Measurements from ENCODE around the gene ZP4.
"Not testable (repeated sequence)": the region's sequence is repeated elsewhere in the genome, so short reads cannot be mapped to it uniquely, and the experiment has no call there.

ZP4 gene

GRCh38 chr1:237877631-237878030 lies 13.1 kb downstream of the ZP4 start:
- no peak for DNase-seq (ENCODE audit: low read depth in 2 of 2)

DNA sequence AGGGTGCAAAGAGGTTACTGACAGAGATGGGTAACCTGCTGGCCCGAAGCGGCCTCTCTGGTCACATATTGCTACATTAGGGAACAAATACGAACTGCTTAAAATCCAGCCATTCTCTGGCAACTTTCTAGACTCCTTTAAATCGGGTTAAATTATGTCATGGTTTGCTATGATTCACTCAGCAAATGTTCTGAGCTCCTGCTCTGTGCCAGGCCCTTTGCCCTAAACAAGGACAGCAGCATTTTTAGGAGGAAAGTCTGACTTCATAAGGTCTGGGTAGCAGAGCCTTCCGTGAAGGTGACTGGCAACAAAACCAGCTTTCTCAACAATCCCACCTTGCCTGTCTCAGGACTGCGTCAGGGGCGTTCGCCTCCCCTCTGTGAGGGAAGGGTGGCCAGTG lies 15.4 kb downstream of the ZP4 start:
- no peak for DNase-seq (ENCODE audit: low read depth in 2 of 2)

- no peak for DNase-seq (ENCODE audit: low read depth in 2 of 2)
Measured at GRCh38 chr1:237873487-237874211, 17.1 kb downstream of the ZP4 start.

- DNase-seq (ENCODE audit: low read depth in 2 of 2), result no peak
Measured at GRCh38 chr1:237868817-237869600, 21.7 kb downstream of the ZP4 start.

- no peak for DNase-seq (ENCODE audit: low read depth in 2 of 2)
Measured at GRCh38 chr1:237867380-237867888, 23.3 kb downstream of the ZP4 start.

DNA sequence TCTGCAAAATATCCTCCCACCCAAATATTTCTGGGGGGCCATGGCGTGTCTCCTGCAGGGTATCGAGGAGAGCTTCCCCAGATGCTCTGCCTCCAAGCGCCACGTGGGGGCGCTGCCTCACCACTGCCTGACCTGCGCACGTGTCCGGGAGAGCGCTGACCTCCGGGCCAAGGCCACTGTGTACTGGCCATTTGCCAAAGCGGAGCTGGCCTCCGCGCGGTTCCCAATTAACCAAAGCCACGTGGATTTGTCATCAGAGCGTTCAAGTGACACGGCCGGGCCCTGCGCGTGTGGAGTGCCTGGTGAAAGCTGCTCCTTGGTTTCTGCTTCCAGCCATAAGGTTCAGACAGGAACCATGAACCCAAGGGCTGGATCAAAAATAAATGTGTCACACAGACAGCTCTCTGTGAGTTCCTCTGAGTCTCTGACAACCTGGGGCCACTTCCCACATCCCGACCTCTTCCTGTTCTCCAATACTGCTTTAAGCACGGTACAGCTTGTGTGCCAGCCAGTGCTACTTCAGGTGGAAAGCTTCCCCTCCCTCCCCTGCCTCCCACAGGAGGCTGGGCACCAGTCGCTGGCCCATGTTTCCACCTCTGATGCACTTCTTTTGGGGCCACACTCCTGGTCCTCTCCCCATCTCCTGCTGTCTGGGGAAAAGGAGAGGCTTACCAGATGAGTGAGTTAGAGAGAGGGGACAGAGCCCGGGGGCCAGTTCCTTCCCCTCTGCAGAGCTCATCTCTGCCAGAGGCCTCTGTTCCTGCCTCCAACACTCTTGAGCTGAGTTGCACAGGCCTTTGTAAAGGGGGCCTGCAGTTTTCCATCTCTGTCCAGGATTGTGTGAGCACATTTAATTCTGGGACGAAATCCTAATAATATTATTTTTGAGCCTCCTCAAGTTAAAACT lies 26.1 kb downstream of the ZP4 start:
- DNase-seq (ENCODE audit: low read depth in 2 of 2), result no peak

GRCh38 chr1:237863234-237863633 lies 27.5 kb downstream of the ZP4 start:
- DNase-seq (ENCODE audit: low read depth in 2 of 2), result no peak

- no peak for DNase-seq (ENCODE audit: low read depth in 2 of 2)
Measured at GRCh38 chr1:237861944-237862343, 28.8 kb downstream of the ZP4 start.

DNA sequence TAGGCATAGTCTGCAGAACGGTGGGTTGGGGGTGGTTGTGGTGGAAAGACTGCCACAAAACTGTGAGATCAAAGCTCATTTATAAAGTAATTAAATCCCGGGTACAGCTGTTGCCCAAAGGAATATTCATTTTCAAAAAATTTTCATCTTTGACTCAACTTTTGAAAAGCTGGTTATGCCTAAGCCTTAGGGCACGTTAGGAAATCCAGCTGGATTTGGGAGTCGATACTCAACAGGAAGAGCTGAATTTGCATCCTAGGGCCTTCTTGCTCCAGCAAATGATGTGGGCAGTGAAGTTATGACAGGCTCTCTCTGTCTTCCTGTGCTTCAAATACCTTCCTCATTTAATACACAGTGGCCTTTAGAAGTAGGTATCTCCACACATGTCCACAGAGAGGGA lies 31.7 kb downstream of the ZP4 start:
- no peak for DNase-seq (ENCODE audit: low read depth in 2 of 2)

DNA sequence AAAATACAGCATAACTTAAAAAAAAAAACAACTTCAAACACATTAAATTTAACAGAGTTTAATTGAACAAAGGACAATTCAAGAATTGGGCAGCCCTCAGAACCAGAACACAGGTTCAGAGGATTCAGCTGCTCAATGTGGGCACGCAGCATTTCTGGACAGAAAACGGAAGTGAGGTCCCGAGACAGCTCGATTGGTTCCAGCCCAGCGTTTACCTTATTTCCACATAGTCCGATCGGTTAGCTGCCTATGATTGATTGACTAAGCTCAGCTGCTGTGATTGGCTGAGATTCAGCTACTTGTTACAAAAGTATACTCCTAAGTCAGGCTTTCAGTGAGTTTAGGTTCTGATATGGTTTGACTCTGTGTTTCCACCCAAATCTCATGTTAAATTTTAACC lies 33.3 kb downstream of the ZP4 start:
- DNase-seq (ENCODE audit: low read depth in 2 of 2), result no peak

GRCh38 chr1:237852342-237852741 lies 38.4 kb downstream of the ZP4 start:
- DNase-seq (ENCODE audit: low read depth in 2 of 2), result no peak

DNA sequence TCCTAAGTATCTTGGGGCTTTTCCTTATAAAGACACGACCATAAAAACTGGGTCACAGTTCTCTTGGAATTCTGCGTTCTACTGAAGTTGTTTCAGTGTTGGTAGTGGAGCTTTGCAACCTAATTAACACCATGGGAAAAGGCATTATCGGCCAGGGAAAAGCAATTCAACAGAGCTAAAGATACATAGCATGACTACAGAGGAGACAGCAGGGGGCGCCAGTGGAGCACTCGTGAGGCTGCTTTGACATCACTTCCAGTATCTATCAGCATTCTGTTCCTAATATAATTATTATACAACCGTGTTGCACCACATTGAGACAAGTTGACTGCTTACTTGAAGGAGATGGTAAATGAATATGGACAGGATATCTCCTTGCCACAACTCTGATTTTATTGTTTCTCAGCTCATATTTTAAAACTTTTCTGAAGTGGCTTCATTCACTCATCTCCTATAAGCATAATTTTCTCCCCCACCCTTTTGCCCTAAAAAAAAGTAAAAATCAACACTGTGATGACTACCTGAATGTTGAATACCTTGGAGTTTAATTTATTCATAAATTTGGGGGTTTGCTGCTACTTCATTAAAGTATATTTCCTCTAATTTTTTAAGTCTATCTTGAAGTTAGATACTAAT lies 39.4 kb downstream of the ZP4 start:
- no peak for DNase-seq (ENCODE audit: low read depth in 2 of 2)

DNA sequence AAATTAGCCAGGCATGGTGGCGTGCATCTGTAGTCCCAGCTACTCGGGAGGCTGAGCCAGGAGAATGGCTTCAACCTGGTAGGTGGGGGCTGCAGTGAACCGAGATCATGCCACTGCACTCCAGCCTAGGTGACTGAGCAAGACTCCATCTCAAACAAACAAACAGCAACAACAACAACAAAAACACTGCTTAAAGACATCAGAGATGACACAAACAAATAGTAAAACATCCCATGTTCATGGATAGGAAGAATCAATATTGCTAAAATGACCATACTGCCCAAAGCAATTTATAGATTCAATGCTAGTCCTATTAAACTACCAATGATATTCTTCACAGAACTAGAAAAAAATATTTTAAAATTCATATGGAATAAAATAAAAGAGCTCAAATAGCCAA lies 47.2 kb downstream of the ZP4 start:
- not testable (repeated sequence) for DNase-seq (ENCODE audit: low read depth in 2 of 2)

DNA sequence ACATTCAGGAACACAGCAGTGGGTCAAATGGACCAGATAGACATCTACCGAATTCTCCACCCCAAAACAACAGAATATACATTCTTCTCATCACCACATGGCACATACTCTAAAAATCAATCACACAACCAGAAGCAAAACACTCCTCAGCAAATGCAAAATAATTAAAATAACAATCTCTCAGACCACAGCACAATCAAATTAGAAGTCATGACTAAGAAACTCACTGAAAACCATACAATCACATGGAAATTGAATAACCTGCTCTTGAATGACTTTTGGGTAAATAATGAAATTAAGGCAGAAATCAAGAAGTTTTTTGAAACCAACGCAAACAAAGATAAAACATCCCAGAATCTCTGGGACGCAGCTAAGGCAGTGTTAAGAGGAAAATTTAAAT lies 49.2 kb downstream of the ZP4 start:
- no peak for DNase-seq (ENCODE audit: low read depth in 2 of 2)

DNA sequence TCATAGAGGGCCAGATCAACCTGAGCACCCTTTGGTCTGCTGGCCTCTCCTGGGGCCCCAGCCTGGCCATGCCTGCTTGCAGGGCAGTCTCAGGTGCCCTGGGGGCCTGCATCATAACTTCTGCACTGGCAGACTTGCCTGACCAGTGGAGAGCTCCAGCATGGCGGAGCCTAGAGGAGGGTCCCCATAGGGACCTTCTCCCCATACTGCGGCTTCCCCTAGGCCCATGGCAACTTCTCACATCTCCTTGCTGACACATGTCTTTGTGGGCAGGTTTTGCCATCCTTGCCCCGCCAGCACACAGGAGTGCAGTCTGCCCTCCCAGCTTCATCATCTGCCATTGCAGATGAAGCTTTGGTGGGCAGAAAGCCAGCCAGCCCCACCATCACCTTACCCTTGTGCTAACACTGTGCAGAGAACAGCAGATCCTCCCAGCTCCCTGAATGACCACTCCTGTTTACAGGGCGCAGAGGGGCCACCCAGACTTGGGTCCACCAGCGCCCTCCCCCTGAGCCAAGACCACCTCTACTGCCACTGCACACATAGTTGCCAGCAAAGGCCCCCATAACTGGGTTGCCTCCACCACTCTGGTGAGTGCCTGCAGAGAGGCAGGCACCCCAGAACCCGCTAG lies 51.7 kb downstream of the ZP4 start:
- DNase-seq (ENCODE audit: low read depth in 2 of 2), result no peak

- DNase-seq (ENCODE audit: low read depth in 2 of 2), result no peak
Measured at GRCh38 chr1:237838320-237838719, 52.4 kb downstream of the ZP4 start.

GRCh38 chr1:237834461-237834860 lies 56.3 kb downstream of the ZP4 start:
- DNase-seq (ENCODE audit: low read depth in 2 of 2), result no peak

DNA sequence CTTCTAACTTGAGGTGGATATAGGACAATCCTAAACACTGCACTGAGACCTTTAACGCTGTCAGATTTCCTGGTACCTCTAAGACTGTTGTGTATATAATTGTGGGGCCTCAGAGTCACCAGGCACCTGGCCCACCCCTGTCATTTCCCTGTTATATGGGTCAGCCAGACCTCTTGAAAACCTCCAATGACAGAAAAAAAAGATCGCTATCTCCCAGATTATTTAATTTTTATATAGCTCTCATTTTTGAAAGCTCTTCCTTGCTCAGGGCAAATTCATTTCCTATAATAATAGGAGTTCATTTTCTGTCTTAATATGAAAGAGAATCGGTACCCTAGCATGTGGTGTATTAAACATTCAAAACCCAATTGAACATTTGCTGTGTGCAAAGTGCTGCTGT lies 56.7 kb downstream of the ZP4 start:
- no peak for DNase-seq (ENCODE audit: low read depth in 2 of 2)

DNA sequence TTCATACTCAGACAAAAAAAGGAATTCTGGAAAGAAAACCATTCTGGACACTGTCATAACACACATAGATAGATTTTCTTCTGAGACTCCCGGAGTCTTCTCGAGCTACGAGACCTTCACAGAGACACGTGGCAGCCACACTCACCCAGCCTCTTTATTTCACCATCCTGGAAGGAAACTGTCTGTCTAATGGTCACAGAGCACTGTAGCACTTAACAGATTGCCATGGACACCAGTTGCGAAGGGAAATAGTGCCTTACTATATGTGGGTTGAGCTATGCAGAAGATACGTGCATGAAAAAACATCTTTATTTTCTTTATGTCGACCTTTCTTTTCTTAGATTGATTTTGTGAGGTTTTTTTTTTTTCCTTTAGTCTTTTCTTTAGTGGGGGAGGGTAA lies 57.9 kb downstream of the ZP4 start:
- DNase-seq (ENCODE audit: low read depth in 2 of 2), result no peak

Measured in stimulated activated CD4-positive, alpha-beta T cell treated with anti-CD3 and anti-CD28 coated beads, Interleukin-1b, Interleukin-23, amount 100 ng/mL, for 4 hours (primary cell).